ENCODE results near the gene SLC39A2. TPM values are rescaled to one million over a fixed set of nuclear protein-coding genes. Genes with fewer than 3 reads are reported as not detected.
"Not testable (repeated sequence)": the region's sequence is repeated elsewhere in the genome, so short reads cannot be mapped to it uniquely, and the experiment has no call there.

SLC39A2 gene
- total RNA-seq, 2 experiments from 2014 or later, result not detected

GRCh38 chr14:21039585-21040369, 40.7 kb downstream of the SLC39A2 start:
- Mint-ChIP-seq H3K9me3 (no peaks in the 10 kb centered on the region), H3K4me1 (ENCODE audit: low read depth) (peaks cover 4% of the 10 kb centered on the region), H3K4me3 (no peak overlapping the region), H3K36me3 (ENCODE audit: low read depth) (no peaks in the 10 kb centered on the region), H3K27me3 (peaks cover 3% of the 10 kb centered on the region), H3K27ac (no peak overlapping the region)
- ChIA-PET CTCF (interaction anchor here (0.8 to 7.0 kb wide), 23 partner anchors 9 to 342 kb away, joined by 3 to 218 read pairs (median 5); partner anchors contain the start of genes NDRG2, SLC39A2 and TPPP2), POLR2A (interaction anchor here (0.8 to 1.1 kb wide), 2 partner anchors 9 to 28 kb away, joined by 3 to 4 read pairs; no protein-coding TSS in a partner anchor)
- DNase-seq (peak; percentile 26), ATAC-seq (peak; percentile 86)
- peak; percentile 50 for TF ChIP-seq CTCF (IDR thresholded peaks at IDR 0.05)
- intact Hi-C loops (cut with micrococcal nuclease), result loop anchor here (1.0 kb wide), 1 partner anchor 25 kb away; no protein-coding TSS in a partner anchor

- H3K27me3 Mint-ChIP-seq, result peaks cover 5% of the 10 kb centered on the region
- DNase-seq (no peak), ATAC-seq (no peak)
- ChIA-PET POLR2A (interaction anchor here (0.8 kb wide), 1 partner anchor 29 kb away, joined by 3 read pairs; no protein-coding TSS in a partner anchor), CTCF (interaction anchor here (0.8 to 7.0 kb wide), 23 partner anchors 10 to 342 kb away, joined by 3 to 218 read pairs (median 5); partner anchors contain the start of genes NDRG2, SLC39A2 and TPPP2)
- TF ChIP-seq CTCF (IDR thresholded peaks at IDR 0.05), result no peak
- H3K36me3 Mint-ChIP-seq (ENCODE audit: low read depth), result no peaks in the 10 kb centered on the region
- H3K4me1 Mint-ChIP-seq (ENCODE audit: low read depth), result peaks cover 4% of the 10 kb centered on the region
- no peaks in the 10 kb centered on the region for H3K9me3 Mint-ChIP-seq
- intact Hi-C loops (cut with micrococcal nuclease), result loop anchor here (1.0 kb wide), 1 partner anchor 26 kb away; no protein-coding TSS in a partner anchor
- H3K4me3 Mint-ChIP-seq, result no peak overlapping the region
- H3K27ac Mint-ChIP-seq, result no peak overlapping the region
These were observed 41.4 kb downstream of the SLC39A2 start for GRCh38 chr14:21040370-21040925.

GRCh38 chr14:21040941-21041340, 41.8 kb downstream of the SLC39A2 start:
- POLR2A ChIA-PET; H3K9me3 Mint-ChIP-seq; ATAC-seq; H3K27me3 Mint-ChIP-seq; DNase-seq; H3K4me3 Mint-ChIP-seq; H3K27ac Mint-ChIP-seq; H3K4me1 Mint-ChIP-seq (ENCODE audit: low read depth); H3K36me3 Mint-ChIP-seq (ENCODE audit: low read depth): not testable (repeated sequence)
- CTCF ChIA-PET, result interaction anchor here (0.9 to 7.0 kb wide), 16 partner anchors 10 to 184 kb away, joined by 3 to 218 read pairs (median 8); partner anchors contain the start of genes NDRG2, SLC39A2 and TPPP2
- intact Hi-C loops (cut with micrococcal nuclease), result loop anchor here (1.0 kb wide), 1 partner anchor 27 kb away; no protein-coding TSS in a partner anchor

GRCh38 chr14:21041676-21042433, 42.8 kb downstream of the SLC39A2 start, which contains the start of gene RNASE7:
RNASE7 (plus strand) TSS chr14:21042362; CDS start chr14:21042993, 631 bp downstream.
- Mint-ChIP-seq H3K4me3 (no peak within 1 kb of the TSS), H3K9me3 (no peaks in the 10 kb centered on the region), H3K36me3 (ENCODE audit: low read depth) (no peaks in the 10 kb centered on the region), H3K27ac (no peak within 1 kb of the TSS), H3K4me1 (ENCODE audit: low read depth) (peaks cover 4% of the 10 kb centered on the region), H3K27me3 (peaks cover 5% of the 10 kb centered on the region)
- ATAC-seq (no peak), DNase-seq (no peak)
- intact Hi-C loops (cut with micrococcal nuclease), result no loop called here
- ChIA-PET POLR2A (no interaction called here), CTCF (interaction anchor here (1.2 to 7.0 kb wide), 7 partner anchors 9 to 184 kb away, joined by 3 to 218 read pairs (median 4); no protein-coding TSS in a partner anchor)
- no peak for TF ChIP-seq CTCF (IDR thresholded peaks at IDR 0.05)

GRCh38 chr14:21042918-21043317, 43.8 kb downstream of the SLC39A2 start:
- DNase-seq (no peak), ATAC-seq (no peak)
- H3K4me1 Mint-ChIP-seq (ENCODE audit: low read depth), result peaks cover 4% of the 10 kb centered on the region
- H3K36me3 Mint-ChIP-seq (ENCODE audit: low read depth), result no peaks in the 10 kb centered on the region
- H3K27ac Mint-ChIP-seq, result no peak overlapping the region
- no peak for TF ChIP-seq CTCF (IDR thresholded peaks at IDR 0.05)
- no peaks in the 10 kb centered on the region for H3K9me3 Mint-ChIP-seq
- H3K27me3 Mint-ChIP-seq, result peaks cover 5% of the 10 kb centered on the region
- POLR2A ChIA-PET, result no interaction called here
- CTCF ChIA-PET, result interaction anchor here (0.9 to 7.0 kb wide), 6 partner anchors 10 to 72 kb away, joined by 3 to 218 read pairs (median 4); no protein-coding TSS in a partner anchor
- no peak overlapping the region for H3K4me3 Mint-ChIP-seq
- intact Hi-C loops (cut with micrococcal nuclease), result no loop called here
